Gastroesophageal sphincter (tissue), 3 donors: Measurements from ENCODE around the gene LPIN1.

ENCODE experiments used
- CTCF ChIP-seq, 4 experiments: fragments of 200-600 bp in 2 of 4; fragments of 450-650 bp in 2 of 4; sonication (generic) in 1 of 4; IDR thresholded peaks; one replicate each; pipeline ENCODE4 v1.5.1; 2017 to 2019; ENCODE audit warnings: antibody characterized with exemption in 4 of 4, mild to moderate bottlenecking in 2 of 4, moderate library complexity in 2 of 4
- EP300 ChIP-seq: sonication (generic); formaldehyde crosslinking; IDR thresholded peaks from one replicate; pipeline ENCODE4 v1.6.1; 2017; ENCODE audit warnings: antibody characterized with exemption, mild to moderate bottlenecking
- POLR2A ChIP-seq, 2 donors: fragments of 450-650 bp; IDR thresholded peaks; one replicate each; pipeline ENCODE4 v1.6.1; 2017; ENCODE audit warnings: antibody characterized with exemption in 2 of 2, mild to moderate bottlenecking in 2 of 2, moderate library complexity in 1 of 2

DNA sequence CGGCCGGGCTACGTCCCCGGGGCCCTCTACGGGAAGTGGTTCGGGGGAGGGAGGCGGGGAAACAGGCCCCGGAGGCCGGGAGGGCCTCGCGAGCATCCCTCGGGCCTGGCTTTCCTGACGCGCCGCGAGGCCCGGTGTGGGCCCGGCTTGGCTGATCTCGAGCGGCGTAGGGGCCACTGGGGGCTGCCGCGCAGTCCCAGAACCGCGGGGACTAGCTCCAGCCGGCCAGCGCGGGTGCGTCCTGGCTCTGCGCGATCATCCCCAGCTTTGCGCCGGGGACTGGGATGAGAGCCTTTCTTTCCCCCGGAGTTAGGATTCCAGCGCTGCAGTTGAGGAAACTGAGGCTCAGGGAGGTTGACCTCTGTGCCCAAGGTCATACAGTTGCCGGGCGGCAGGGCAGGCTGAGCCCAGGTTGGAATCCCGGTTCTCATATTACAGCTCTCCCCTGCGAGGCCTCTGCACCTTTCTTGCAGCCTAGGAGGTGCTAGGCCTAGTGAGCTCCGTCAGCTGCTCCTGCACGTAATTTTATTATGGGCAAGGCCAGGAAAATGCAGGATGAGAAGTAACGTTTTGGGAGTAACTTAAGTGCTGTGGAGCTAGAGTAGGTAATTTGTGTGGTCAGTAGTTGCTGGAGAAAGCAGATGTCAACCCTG is 501 bp downstream of the LPIN1 start:
- TF ChIP-seq CTCF (IDR thresholded peaks at IDR 0.05) (no peak), EP300 (no peak), POLR2A (IDR thresholded peaks at IDR 0.05) (no peak)
